Hindlimb muscle (tissue), 1 donor: ENCODE data around the gene TOLLIP. TPM values are rescaled to one million over a fixed set of nuclear protein-coding genes. Genes with fewer than 3 reads are reported as not detected.
A peak's percentile ranks its signal among the peaks of the same experiment; 100 is the strongest.
"Not testable (repeated sequence)": the region's sequence is repeated elsewhere in the genome, so short reads cannot be mapped to it uniquely, and the experiment has no call there.

Source experiments
- DNase-seq: peaks from one replicate; pipeline ENCODE4 v3.0.0-alpha.2; 2013
- polyA plus RNA-seq: library from polyadenylated mRNA; unstranded; fragments of 120-200 nt; gene quantifications from one replicate; pipeline ENCODE4 v1.2.1, GENCODE V29; 2013; ENCODE audit not compliant: insufficient read length

Gene TOLLIP
- polyA plus RNA-seq, 1 donor, result 33.9 TPM

DNA sequence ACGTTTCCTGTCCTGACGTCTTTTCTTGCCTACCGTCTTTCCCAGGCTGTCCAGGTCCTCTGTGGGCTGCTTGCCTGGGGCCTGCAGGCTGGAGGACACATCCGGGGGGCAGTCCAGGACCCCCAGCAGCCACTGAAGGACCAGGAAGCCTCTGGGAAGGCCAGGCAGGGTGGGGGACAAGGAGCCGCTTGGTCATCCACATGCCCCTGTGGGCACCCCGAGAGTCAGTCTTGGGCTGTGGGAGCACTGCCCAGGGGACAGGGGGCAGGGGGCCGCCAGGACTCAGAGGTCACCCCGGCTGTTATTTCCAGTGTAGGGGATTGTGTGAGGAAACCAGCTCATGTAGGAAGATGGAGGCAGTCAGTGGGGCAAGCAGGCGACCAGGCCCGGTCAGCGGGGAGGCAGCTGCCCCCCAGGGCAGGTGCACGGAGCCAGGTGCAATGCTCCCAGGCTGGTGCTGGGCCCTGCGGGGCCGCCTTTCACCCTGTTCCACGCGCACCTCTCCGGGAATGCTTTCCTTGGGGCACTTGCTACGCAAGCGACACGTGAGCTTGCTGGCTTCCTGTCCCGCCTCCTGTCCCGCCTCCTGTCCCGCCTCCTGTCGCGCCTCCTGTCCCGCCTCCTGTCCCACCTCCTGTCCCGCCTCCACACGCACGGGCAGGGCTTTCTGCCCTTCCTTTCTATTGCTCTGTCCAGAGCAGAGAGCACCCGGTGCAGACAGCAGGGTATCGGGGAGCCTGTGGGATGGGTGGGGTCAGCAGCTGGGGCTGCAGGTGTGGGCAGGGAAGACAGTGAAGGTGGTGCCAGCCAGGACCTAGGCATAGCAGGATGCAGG, 47.0 kb downstream of the TOLLIP start:
- peak; percentile 90 for DNase-seq

DNA sequence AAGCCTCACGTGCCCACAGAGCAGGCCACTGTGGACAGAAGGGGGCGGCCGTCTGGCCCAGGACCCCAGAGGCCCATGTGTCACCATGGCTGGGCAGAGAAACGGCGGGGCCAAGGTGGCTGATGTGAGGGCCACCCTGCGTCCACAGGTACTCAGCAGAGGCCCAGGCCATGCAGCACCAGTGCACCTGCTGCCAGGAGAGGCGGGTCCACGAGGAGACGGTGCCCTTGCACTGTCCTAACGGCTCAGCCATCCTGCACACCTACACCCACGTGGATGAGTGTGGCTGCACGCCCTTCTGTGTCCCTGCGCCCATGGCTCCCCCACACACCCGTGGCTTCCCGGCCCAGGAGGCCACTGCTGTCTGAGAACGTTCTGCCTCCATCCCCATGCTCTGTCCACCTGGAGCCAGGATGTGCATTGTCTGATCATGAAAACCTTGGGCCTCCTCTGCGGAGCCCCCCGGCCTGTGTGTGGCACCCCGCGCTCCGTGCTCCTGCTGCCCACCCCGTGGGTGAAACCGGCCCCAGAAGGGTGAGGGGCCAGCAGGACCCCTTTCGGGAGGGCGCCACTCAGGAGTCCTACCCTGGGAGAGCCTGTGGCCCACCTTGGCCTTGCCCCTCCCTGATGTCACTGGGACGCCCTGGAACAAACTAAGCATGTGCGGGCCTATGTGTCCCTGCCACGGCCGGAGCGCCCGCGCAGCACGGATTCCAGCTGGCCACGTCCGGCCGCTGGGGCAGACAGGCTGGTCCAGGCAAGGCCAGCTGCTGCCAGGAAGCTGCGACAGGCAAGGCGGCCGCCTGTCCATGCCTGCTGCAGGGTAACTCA, 48.0 kb downstream of the TOLLIP start:
- DNase-seq, result no peak

DNA sequence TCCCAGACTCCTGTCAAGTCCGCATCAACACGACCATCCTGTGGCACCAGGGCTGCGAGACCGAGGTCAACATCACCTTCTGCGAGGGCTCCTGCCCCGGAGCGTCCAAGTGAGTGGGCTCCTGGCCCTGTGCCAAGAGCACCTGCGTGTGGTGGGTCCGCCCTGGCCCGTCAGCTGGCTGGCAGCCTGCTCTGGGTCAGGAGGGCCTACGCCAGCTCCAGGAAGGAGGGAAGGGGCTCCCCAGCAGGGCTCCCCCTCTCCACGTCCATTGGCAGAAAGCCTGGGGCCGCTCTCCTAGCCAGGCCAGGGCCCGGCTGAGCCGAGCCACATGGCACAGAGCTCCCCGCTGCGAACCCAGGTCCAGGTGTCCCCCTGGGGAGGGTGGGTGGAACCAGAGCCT, 48.8 kb downstream of the TOLLIP start:
- no peak for DNase-seq

DNA sequence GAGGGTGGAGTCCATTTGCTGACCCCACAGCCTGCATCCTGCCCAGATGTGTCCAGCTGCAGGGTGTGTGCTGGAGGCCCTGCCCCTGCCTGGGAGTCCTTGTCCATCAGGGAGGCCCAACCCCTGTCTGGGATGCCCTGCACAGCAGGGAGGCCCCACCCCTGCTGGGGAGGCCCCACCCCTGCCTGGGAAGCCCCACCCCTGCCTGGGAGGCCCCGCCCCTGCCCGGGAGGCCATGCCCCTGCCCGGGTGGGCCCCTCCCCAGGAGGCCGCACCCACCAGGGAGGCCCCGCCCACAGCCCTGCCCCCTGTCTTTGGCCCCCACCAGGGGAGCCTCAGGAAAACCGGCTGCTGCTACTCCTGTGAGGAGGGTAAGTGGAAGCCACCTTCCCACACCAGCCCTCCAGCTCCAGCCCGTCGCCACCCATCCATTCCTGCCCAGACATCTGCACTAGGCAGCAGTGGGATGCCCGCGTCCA, 49.4 kb downstream of the TOLLIP start:
- no peak for DNase-seq

DNA sequence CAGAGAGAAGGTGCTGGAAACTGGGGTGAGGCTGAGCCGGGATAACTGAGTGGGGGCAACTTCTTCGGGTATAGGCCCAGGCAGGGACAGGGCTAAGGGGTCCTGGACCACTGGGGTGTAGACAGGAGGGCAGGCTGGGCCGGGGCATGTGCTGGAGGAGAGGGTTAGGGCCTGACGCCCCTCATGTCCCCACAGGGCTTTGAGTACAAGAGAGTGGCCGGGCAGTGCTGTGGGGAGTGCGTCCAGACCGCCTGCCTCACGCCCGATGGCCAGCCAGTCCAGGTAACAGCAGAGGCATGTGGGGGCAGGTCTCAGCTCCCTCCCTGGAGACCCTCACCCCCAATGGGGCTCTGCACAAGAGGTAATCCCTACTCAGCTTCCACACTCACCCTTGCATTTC, 49.9 kb downstream of the TOLLIP start:
- DNase-seq, result no peak

DNA sequence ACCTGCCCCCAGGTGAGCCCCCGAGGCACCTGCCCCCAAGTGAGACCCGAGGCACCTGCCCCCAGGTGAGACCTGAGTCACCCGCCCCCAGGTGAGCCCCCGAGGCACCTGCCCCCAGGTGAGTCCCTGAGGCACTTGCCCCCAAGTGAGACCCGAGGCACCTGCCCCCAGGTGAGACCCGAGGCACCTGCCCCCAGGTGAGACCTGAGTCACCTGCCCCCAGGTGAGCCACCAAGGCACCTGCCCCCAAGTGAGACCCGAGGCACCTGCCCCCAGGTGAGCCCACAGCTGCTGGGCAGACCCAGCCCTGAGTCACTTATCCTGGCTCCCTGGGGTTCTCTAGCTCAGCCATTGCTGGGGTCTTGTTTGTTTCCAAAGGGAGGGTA, 50.4 kb downstream of the TOLLIP start:
- DNase-seq, result no peak

DNA sequence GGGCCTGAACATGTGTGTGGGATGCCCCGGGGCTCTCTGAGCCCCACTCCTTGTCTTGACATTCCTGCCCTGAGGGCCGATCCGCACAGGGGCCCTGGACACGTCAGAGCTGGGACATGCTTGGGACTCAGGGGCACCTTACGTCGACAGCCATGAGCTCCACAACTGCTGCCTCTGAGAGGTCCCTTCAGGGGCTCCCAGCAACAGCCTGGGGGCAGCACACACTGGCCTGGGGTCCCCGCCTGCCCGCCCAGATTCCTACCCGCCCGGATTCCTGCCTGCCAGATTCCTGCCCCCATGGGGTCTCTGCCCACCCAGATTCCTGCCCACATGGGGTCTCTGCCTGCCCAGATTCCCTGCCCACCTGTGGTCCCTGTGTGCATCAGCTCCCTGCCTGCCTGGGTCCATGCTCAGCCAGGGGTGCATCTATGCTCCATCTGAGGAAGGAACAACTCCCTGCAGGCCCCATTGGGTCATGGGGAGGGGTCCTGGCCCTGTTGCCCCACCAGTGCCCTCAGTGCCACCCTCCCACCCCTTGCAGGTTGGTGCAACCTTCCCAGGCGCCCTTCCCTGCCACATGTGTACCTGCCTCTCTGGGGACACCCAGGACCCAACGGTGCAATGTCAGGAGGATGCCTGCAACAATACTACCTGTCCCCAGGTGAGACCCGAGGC, 50.9 kb downstream of the TOLLIP start:
- no peak for DNase-seq

DNA sequence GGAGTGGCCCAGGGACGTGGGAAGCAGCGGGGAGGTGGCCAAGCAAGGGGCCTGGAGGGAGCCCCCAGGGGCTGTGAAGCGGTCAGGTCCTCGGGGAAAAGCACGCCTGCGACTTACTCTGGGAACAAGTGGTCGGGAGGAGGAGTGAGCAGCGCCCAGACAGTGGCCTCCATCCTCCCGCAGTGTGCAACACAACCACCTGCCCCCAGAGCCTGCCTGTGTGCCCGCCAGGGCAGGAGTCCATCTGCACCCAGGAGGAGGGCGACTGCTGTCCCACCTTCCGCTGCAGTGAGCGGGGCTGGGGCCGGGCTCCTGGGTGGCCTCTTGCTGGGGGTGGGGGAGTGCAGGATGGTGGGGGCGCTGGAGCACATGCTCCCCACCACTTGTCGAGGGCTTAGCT, 51.5 kb downstream of the TOLLIP start:
- DNase-seq, result no peak

DNA sequence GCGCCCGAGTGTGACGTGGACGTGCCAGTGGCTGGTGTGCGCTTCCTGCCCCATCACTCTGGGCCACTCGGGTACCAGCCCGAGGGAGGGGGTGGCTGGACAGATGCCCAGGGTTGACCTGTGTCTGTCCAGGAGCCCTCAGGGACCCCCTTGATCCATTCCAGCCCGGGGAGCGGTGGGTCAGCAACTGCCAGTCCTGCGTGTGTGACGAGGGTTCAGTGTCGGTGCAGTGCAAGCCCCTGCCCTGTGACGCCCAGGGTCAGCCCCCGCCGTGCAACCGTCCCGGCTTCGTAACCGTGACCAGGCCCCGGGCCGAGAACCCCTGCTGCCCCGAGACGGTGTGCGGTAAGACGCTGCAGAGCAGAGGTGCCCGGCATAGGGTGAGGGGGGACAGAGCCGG, 52.1 kb downstream of the TOLLIP start:
- DNase-seq, result no peak

DNA sequence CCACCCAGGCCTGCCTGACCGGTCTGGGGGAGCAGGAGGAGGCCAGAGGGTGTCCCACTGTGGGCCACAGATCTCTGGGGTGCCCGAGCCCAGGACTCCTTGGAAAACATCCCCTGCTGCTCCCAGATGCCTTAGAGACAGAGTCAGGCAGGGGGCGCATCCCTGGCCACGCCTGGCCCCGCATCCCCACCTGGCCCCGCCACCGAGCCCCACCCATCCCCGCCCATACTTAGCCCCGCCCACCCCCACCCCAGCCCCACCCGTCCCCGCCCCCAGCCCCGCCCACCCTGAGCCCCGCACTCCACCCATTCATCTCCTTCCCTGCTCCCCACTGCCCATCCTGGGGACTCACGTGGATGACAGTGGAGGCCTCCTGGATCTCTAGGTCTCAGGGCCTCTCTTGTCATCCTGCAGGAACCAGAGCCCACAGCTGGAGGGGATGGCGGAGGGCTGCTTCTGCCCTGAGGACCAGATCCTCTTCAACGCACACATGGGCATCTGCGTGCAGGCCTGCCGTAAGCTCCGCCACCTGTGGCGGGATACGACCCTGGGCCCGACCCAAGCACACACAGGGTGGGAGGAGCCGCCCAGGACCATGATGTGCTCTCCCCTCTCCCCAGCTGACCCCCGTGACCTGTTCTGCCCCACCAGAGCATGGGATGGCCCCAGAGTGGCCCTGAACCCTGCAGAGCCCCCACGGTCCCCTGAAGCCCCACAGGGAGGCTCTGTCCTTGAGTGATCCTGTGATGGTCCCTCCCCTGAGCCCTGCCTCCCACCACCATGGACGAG, 53.0 kb downstream of the TOLLIP start:
- DNase-seq, result no peak

DNA sequence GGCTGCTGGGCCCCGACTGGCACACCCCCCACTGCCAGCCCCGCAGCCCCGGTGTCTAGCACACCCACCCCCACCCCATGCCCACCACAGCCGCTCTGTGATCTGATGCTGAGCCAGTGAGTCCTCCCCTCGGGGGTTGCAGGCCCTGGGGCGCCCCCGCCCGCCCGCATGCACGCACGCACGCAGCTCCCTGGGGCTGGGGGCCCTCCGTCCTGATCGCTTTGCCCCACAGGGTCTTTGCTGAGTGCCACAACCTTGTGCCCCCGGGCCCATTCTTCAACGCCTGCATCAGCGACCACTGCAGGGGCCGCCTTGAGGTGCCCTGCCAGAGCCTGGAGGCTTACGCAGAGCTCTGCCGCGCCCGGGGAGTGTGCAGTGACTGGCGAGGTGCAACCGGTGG, 54.3 kb downstream of the TOLLIP start:
- DNase-seq, result no peak

DNA sequence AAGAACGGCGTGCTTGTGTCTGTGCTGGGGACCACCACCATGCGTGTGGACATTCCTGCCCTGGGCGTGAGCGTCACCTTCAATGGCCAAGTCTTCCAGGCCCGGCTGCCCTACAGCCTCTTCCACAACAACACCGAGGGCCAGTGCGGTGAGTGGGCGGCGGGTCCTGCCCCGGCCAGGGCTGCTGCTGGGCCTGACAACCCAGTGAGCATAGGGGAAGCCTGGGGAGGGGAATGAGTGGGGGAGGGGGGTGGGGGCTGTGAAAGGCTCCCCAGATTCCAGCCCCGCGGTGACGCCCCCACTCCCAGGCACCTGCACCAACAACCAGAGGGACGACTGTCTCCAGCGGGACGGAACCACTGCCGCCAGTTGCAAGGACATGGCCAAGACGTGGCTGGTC, 54.7 kb downstream of the TOLLIP start:
- no peak for DNase-seq

DNA sequence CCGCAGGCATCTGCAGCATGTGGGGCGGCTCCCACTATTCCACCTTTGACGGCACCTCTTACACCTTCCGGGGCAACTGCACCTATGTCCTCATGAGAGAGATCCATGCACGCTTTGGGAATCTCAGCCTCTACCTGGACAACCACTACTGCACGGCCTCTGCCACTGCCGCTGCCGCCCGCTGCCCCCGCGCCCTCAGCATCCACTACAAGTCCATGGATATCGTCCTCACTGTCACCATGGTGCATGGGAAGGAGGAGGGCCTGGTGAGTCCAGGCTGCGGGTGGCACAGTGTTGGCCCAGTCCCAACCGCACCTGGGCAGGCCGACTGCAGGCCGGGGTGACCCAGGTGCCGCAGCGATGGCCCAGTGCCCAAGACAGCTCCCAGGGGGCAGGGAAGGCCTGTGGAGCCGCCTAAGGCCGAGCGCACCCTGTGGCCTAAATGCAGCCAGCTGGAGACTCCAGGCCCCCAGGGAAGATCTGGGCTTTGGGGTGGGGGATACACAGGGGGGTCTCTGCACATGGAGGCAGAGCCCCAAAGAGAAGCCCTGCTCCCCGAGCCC, 55.3 kb downstream of the TOLLIP start:
- DNase-seq, result no peak

DNA sequence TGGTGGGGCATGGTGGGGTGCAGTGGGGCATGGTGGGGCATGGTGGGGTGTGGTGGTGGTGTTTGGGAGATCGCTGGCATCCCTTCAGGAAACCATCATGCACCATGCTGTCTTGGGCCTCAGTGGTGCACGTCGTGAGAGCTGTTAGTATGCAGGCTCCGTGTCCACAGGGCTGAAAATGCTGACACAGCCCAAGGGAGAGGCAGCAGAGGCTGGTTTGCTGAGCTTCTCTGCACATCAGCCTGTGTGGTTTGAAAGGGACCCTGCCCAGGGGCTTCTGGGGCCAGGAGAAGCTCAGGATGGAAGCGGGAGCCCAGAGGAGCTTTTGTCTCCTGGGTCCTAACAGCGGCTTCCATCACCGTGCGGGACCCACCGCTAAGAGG, 56.3 kb downstream of the TOLLIP start:
- no peak for DNase-seq

DNA sequence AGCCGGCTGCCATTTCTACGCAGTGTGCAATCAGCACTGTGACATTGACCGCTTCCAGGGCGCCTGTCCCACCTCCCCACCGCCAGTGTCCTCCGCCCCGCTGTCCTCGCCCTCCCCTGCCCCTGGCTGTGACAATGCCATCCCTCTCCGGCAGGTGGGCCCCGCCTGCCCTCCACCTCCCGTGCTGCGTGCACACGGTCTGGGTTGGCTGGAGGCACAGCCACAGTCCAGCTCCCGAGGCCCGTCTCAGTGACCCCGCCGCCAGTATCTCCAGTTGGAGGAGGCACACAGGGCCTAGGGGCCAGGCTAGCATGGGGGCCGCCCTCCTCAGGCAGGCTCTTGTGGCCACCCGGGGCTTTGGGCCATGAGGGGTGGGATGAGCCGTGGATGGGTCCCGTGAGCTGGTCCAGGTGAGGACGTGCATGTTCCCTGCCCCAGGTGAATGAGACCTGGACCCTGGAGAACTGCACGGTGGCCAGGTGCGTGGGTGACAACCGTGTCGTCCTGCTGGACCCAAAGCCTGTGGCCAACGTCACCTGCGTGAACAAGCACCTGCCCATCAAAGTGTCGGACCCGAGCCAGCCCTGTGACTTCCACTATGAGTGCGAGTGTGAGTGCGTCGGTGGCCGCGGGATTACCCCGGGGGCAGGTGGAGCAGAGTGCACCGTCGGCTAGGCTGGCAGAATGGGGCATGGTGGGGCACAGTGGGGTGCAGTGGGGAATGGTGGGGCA, 56.9 kb downstream of the TOLLIP start:
- no peak for DNase-seq

DNA sequence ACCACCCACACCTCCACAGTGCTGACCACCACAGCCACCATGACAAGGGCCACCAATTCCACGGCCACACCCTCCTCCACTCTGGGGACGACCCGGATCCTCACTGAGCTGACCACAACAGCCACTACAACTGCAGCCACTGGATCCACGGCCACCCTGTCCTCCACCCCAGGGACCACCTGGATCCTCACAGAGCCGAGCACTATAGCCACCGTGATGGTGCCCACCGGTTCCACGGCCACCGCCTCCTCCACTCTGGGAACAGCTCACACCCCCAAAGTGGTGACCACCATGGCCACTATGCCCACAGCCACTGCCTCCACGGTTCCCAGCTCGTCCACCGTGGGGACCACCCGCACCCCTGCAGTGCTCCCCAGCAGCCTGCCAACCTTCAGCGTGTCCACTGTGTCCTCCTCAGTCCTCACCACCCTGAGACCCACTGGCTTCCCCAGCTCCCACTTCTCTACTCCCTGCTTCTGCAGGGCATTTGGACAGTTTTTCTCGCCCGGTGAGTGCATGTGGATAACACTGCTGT, 58.1 kb downstream of the TOLLIP start:
- DNase-seq, result no peak

DNA sequence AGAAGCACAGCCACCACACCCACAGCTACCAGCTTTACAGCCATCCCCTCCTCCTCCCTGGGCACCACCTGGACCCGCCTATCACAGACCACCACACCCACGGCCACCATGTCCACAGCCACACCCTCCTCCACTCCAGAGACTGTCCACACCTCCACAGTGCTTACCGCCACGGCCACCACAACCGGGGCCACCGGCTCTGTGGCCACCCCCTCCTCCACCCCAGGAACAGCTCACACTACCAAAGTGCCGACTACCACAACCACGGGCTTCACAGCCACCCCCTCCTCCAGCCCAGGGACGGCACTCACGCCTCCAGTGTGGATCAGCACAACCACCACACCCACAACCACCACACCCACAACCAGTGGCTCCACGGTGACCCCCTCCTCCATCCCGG, 59.0 kb downstream of the TOLLIP start:
- DNase-seq, result not testable (repeated sequence)

DNA sequence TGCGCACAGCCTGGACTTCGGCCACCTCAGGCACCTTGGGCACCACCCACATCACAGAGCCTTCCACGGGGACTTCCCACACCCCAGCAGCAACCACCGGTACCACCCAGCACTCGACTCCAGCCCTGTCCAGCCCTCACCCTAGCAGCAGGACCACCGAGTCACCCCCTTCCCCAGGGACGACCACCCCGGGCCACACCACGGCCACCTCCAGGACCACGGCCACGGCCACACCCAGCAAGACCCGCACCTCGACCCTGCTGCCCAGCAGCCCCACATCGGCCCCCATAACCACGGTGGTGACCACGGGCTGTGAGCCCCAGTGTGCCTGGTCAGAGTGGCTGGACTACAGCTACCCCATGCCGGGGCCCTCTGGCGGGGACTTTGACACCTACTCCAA, 60.5 kb downstream of the TOLLIP start:
- DNase-seq, result not testable (repeated sequence)

DNA sequence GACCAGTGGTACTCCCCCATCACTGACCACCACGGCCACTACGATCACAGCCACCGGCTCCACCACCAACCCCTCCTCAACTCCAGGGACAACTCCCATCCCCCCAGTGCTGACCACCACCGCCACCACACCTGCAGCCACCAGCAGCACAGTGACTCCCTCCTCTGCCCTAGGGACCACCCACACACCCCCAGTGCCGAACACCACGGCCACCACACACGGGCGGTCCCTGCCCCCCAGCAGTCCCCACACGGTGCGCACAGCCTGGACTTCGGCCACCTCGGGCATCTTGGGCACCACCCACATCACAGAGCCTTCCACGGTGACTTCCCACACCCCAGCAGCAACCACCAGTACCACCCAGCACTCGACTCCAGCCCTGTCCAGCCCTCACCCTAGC, 62.4 kb downstream of the TOLLIP start:
- not testable (repeated sequence) for DNase-seq

DNA sequence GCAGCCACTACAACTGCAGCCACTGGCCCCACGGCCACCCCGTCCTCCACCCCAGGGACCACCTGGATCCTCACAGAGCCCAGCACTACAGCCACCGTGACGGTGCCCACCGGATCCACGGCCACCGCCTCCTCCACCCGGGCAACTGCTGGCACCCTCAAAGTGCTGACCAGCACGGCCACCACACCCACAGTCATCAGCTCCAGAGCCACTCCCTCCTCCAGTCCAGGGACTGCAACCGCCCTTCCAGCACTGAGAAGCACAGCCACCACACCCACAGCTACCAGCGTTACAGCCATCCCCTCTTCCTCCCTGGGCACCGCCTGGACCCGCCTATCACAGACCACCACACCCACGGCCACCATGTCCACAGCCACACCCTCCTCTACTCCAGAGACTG, 63.1 kb downstream of the TOLLIP start:
- DNase-seq, result not testable (repeated sequence)

DNA sequence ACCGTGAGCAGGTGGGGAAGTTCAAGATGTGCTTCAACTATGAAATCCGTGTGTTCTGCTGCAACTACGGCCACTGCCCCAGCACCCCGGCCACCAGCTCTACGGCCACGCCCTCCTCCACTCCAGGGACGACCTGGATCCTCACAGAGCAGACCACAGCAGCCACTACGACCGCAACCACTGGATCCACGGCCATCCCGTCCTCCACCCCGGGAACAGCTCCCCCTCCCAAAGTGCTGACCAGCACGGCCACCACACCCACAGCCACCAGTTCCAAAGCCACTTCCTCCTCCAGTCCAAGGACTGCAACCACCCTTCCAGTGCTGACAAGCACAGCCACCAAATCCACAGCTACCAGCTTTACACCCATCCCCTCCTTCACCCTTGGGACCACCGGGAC, 63.7 kb downstream of the TOLLIP start:
- not testable (repeated sequence) for DNase-seq
